Smooth muscle cell of bladder (primary cell): Measurements from ENCODE around the gene AQR. TPM values are rescaled to one million over a fixed set of nuclear protein-coding genes. Genes with fewer than 3 reads are reported as not detected.

Experiments
- total RNA-seq: library from RNA; depleted of rRNA; stranded (reverse); fragments of >200 nt; gene quantifications from 2 replicates; pipeline ENCODE4 v1.2.3, GENCODE V29; 2014

Gene AQR
- 19.5 and 20.9 TPM in 2 replicates for total RNA-seq

DNA sequence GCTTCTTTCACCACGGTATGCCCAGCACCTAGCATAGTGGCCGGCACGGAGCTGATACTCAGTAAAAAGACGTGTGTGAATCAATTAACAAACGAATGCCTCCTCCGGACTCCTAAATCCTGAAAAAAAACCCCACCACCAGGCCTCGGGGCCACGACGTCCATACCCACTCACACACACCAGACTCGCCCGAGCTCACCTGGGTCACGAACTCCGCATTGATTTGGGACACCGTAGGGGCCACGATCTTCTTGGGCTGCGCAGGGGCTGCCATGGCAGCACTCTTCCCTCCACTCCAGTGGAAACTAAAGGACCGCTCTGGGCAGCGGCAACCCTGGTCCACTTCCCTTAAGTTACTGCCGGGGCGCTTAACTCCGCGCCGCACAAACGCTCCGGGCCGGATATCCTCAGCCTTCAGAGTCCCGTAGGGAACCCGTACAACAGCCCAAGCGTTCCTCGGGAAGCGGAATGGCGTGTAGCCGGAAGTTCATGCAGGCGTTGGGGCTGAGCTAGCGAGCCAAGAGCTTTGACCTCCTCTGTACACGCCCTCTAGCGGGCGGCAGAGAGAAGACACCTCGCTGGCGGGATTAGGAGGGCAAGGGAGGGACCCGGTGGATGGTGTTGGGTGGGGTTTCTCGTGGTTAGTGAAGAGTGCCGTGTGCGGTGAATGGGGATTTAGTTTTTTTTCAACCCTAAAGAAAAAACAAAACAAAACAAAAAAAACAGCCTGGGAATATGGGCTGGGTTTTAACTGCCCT lies at the start of gene AQR:
Gene AQR (minus strand): TSS at position 403 of the 758 bp plus-strand sequence. CDS start 129 bp downstream, at position 274.

GRCh38 chr15:34988027-34988902 lies 18.7 kb upstream of the AQR start, which contains the start of gene ZNF770:
Gene ZNF770 (minus strand): TSS chr15:34988287. CDS start chr15:34983434, 4,853 bp downstream.

Other genes with a start within 250 kb of the AQR start
- not detected in 2 replicates for gene GJD2, start 214.7 kb downstream of the AQR start, total RNA-seq
- not detected in 2 replicates for gene ACTC1, start 174.2 kb downstream of the AQR start, total RNA-seq
- gene ZNF770, start 18.5 kb upstream of the AQR start, total RNA-seq, result 42.4 and 46.2 TPM in 2 replicates
- 0.14 TPM in 1 of 2 replicates, not detected in the other for gene NANOGP8, start 115.6 kb upstream of the AQR start, total RNA-seq